Progenitor cell of endocrine pancreas (in vitro differentiated cells): ENCODE measurements around the gene CDH19. TPM values are rescaled to one million over a fixed set of nuclear protein-coding genes. Genes with fewer than 3 reads are reported as not detected.
A peak's percentile ranks its signal among the peaks of the same experiment; 100 is the strongest.

ENCODE experiments used
- DNase-seq: peaks from one replicate; pipeline ENCODE4 v3.0.0; 2021; ENCODE audit warnings: low spot score; ENCODE audit not compliant: unreplicated experiment
- H3K27ac Mint-ChIP-seq: 2 replicates; pipeline ENCODE4 v1.8.0; 2021; ENCODE audit warnings: mild to moderate bottlenecking, moderate library complexity, mixed read lengths
- H3K27me3 Mint-ChIP-seq: 2 replicates; pipeline ENCODE4 v1.8.0; 2021; ENCODE audit warnings: mixed read lengths
- H3K36me3 Mint-ChIP-seq: 2 replicates; pipeline ENCODE4 v1.8.0; 2022; ENCODE audit warnings: mixed read lengths; ENCODE audit not compliant: insufficient read depth
- H3K4me1 Mint-ChIP-seq: 2 replicates; pipeline ENCODE4 v1.8.0; 2021; ENCODE audit warnings: low read depth, mixed read lengths
- H3K4me3 Mint-ChIP-seq: 2 replicates; pipeline ENCODE4 v1.8.0; 2021; ENCODE audit warnings: low read depth, mild to moderate bottlenecking, moderate library complexity, mixed read lengths
- H3K9me3 Mint-ChIP-seq: 2 replicates; pipeline ENCODE4 v1.8.0; 2021; ENCODE audit warnings: low read depth, mixed read lengths
- CTCF ChIP-seq: fragments of 200-600 bp; sonication (generic); IDR thresholded peaks from one replicate; pipeline ENCODE4 v1.5.0; 2021; ENCODE audit warnings: antibody characterized with exemption, mild to moderate bottlenecking; ENCODE audit not compliant: unreplicated experiment
- total RNA-seq: library from RNA; stranded (reverse); gene quantifications from 2 replicates; pipeline ENCODE4 v1.2.1, GENCODE V29; 2021

CDH19 gene
- total RNA-seq, 1 donor from 2014 or later = not detected

- DNase-seq = no peak
- Mint-ChIP-seq H3K36me3 (no peaks in the 10 kb centered on the region), H3K27ac (no peak overlapping the region), H3K4me3 (no peak overlapping the region), H3K9me3 (no peaks in the 10 kb centered on the region), H3K27me3 (no peaks in the 10 kb centered on the region), H3K4me1 (no peaks in the 10 kb centered on the region)
- TF ChIP-seq CTCF = no peak
These were observed 19.9 kb upstream of the CDH19 start for GRCh38 chr18:66623821-66624220.

- Mint-ChIP-seq H3K36me3 (no peaks in the 10 kb centered on the region), H3K4me1 (no peaks in the 10 kb centered on the region), H3K9me3 (no peaks in the 10 kb centered on the region), H3K4me3 (no peak overlapping the region), H3K27me3 (no peaks in the 10 kb centered on the region), H3K27ac (no peak overlapping the region)
- no peak for TF ChIP-seq CTCF
- no peak for DNase-seq
These were observed 18.1 kb upstream of the CDH19 start for GRCh38 chr18:66621816-66622576.

- DNase-seq = no peak
- Mint-ChIP-seq H3K27me3 (no peaks in the 10 kb centered on the region), H3K36me3 (no peaks in the 10 kb centered on the region), H3K4me1 (no peaks in the 10 kb centered on the region), H3K27ac (no peak overlapping the region), H3K4me3 (no peak overlapping the region), H3K9me3 (no peaks in the 10 kb centered on the region)
- peak; percentile 54 for TF ChIP-seq CTCF
These were observed 12.7 kb upstream of the CDH19 start for GRCh38 chr18:66616523-66616983.

- no peak for TF ChIP-seq CTCF
- no peak overlapping the region for H3K27ac Mint-ChIP-seq
- H3K27me3 Mint-ChIP-seq = no peaks in the 10 kb centered on the region
These were observed 11.3 kb upstream of the CDH19 start for GRCh38 chr18:66615176-66615575.

GRCh38 chr18:66607632-66608031 is 3.7 kb upstream of the CDH19 start:
- TF ChIP-seq CTCF = no peak
- Mint-ChIP-seq H3K9me3 (peaks cover 8% of the 10 kb centered on the region), H3K27me3 (no peaks in the 10 kb centered on the region), H3K4me1 (no peaks in the 10 kb centered on the region), H3K4me3 (no peak overlapping the region), H3K36me3 (no peaks in the 10 kb centered on the region), H3K27ac (no peak overlapping the region)
- no peak for DNase-seq

More at GRCh38 chr18:66615176-66615575, 11.3 kb upstream of the CDH19 start:
- Mint-ChIP-seq H3K4me1 (no peaks in the 10 kb centered on the region), H3K9me3 (no peaks in the 10 kb centered on the region), H3K4me3 (no peak overlapping the region), H3K36me3 (no peaks in the 10 kb centered on the region)
- DNase-seq = no peak
